SU-DHL-6 (cell line): ENCODE data around the gene RPLP1.

Experiments used
- H2AFZ ChIP-seq: fragments of 200-600 bp; sonication (generic); 2 replicates; pipeline ENCODE4 v1.6.1; 2014; ENCODE audit warnings: low read depth, mild to moderate bottlenecking, moderate library complexity, mixed read lengths, antibody characterized with exemption, low read length; ENCODE audit not compliant: severe bottlenecking
- H3F3A ChIP-seq: fragments of 200-600 bp; shearing (Covaris generic); 2 replicates; pipeline ENCODE4 v1.6.0; 2016; ENCODE audit warnings: antibody characterized with exemption, mild to moderate bottlenecking; ENCODE audit not compliant: insufficient read depth
- H3K27ac ChIP-seq: fragments of 200-600 bp; sonication (generic); 2 replicates; pipeline ENCODE4 v1.5.1; 2016; ENCODE audit warnings: low read depth, mild to moderate bottlenecking, low read length, moderate library complexity, mixed read lengths
- H3K27me3 ChIP-seq: fragments of 200-600 bp; sonication (generic), shearing (Covaris generic); 2 replicates; pipeline ENCODE4 v1.6.0; 2014; ENCODE audit warnings: mild to moderate bottlenecking, low read length
- H3K36me3 ChIP-seq: fragments of 200-600 bp; sonication (generic); 2 replicates; pipeline ENCODE4 v1.6.1; 2014; ENCODE audit warnings: mild to moderate bottlenecking, low read length, mixed read lengths
- H3K4me2 ChIP-seq: fragments of 300-600, 200-600 bp; shearing (Covaris generic), sonication (generic); 2 replicates; pipeline ENCODE4 v1.6.0; 2014; ENCODE audit warnings: low read length, low read depth, mild to moderate bottlenecking; ENCODE audit not compliant: poor library complexity, severe bottlenecking
- H3K4me3 ChIP-seq: fragments of 200-600 bp; sonication (generic); 2 replicates; pipeline ENCODE4 v1.5.1; 2014; ENCODE audit warnings: antibody characterized with exemption, low read length, mild to moderate bottlenecking, mixed read lengths; ENCODE audit not compliant: insufficient read depth, poor library complexity, severe bottlenecking
- H3K79me2 ChIP-seq: fragments of 200-600 bp; sonication (generic); 2 replicates; pipeline ENCODE4 v1.6.1; 2014; ENCODE audit warnings: mild to moderate bottlenecking, low read length, moderate library complexity; ENCODE audit not compliant: insufficient read depth
- H3K9ac ChIP-seq: fragments of 200-600 bp; sonication (generic); 2 replicates; pipeline ENCODE4 v1.7.0; 2014; ENCODE audit warnings: mild to moderate bottlenecking, low read length
- H3K9me2 ChIP-seq: fragments of 200-600 bp; sonication (generic); replicated peaks from 2 replicates; pipeline ENCODE4 v1.6.1; 2014; ENCODE audit warnings: low read length; ENCODE audit not compliant: insufficient read depth
- H3K9me3 ChIP-seq: fragments of 200-600 bp; sonication (generic); 2 replicates; pipeline ENCODE4 v1.6.1; 2014; ENCODE audit warnings: low read length, mixed read lengths; ENCODE audit not compliant: insufficient read depth
- H4K20me1 ChIP-seq: fragments of 200-600 bp; sonication (generic); 2 replicates; pipeline ENCODE4 v1.6.1; 2014; ENCODE audit warnings: low read depth, mild to moderate bottlenecking, antibody characterized with exemption, low read length, moderate library complexity, mixed read lengths
- CTCF ChIP-seq: fragments of 200-600 bp; sonication (generic); IDR thresholded peaks from one replicate; pipeline ENCODE4 v1.5.1; 2017; ENCODE audit warnings: antibody characterized with exemption, mild to moderate bottlenecking, low read length, moderate library complexity; ENCODE audit not compliant: insufficient read depth, poor library complexity, severe bottlenecking
- EZH2phosphoT487 ChIP-seq: fragments of 200-600 bp; sonication (generic), shearing (Covaris generic); conservative IDR thresholded peaks from 2 replicates; pipeline ENCODE4 v1.6.1; 2018; ENCODE audit warnings: mild to moderate bottlenecking, antibody characterized with exemption, low read length, moderate library complexity, mixed read lengths

RPLP1 gene

DNA sequence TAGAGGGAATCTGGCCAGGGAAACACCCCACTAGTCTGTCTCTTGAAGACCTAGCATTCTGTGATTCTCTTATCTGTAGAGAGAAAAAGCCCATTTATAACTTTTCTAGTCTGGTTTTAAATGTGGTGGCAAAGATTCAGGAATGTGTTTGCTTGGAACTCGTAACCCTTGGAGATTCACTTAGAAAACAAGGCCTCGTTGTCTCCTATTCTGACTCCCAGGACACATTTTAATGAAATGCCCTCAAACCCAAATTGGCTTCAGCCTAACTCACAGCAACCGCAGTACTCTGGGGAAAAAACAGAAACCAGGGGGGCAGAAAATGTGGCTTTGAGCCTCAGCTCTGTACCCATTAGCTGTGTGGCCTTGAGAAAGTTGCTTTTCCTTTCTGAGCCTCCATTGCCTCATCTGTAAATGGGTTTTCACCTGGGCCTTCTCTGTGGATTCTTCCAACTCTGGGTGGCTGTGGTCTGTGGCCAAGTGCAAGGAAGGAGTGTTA lies 36.5 kb downstream of the RPLP1 start:
- TF ChIP-seq CTCF (no peak), EZH2phosphoT487 (no peak)
- Histone ChIP-seq H3F3A (no peaks in the 10 kb centered on the region), H3K36me3 (no peaks in the 10 kb centered on the region), H3K9me2 (no peaks in the 10 kb centered on the region), H4K20me1 (no peaks in the 10 kb centered on the region), H3K4me3 (no peak overlapping the region), H3K4me2 (no peak overlapping the region), H3K79me2 (no peaks in the 10 kb centered on the region), H3K9me3 (no peaks in the 10 kb centered on the region), H3K27me3 (no peaks in the 10 kb centered on the region), H2AFZ (no peak overlapping the region), H3K27ac (no peak overlapping the region), H3K9ac (no peak overlapping the region)

DNA sequence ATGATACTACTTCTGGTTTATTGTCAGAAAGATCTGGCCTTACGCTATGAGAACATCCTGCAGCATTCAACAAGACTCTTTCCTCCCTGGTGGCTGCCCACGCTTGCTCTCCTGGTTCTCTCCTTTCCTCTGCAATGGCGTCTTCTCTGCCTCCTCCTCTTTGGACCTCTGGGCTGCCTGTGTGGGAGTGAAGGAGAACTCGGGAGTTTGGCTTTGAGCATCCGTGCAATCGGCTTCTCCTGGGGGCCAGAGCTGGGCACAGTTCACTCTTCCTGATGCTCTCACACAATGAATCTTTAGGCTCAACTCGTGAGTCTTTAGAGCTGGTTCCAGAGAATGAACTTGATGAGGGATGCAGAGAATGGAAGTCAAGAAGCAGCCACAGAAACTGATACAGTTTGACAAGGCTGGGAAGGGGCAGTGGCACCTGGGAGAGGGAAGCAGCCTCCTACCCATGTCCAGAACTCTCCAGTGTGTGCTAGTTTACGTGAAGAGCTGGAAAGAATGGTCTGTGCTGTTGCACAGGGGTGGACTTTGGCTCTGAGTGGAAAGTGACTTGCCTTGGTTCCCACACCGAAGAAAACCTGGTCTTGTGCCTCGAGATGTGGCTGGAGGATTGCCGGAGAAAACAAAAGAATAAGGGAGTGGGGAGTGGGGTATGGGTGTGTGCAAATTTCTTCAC lies 37.9 kb downstream of the RPLP1 start:
- Histone ChIP-seq H3K36me3 (no peaks in the 10 kb centered on the region), H2AFZ (no peak overlapping the region), H3K9me3 (no peaks in the 10 kb centered on the region), H4K20me1 (no peaks in the 10 kb centered on the region), H3K9me2 (no peaks in the 10 kb centered on the region), H3K4me3 (no peak overlapping the region), H3K27me3 (no peaks in the 10 kb centered on the region), H3K27ac (no peak overlapping the region), H3K79me2 (no peaks in the 10 kb centered on the region), H3K4me2 (no peak overlapping the region), H3K9ac (no peak overlapping the region), H3F3A (no peaks in the 10 kb centered on the region)
- no peak for TF ChIP-seq EZH2phosphoT487
- TF ChIP-seq CTCF, result no peak

DNA sequence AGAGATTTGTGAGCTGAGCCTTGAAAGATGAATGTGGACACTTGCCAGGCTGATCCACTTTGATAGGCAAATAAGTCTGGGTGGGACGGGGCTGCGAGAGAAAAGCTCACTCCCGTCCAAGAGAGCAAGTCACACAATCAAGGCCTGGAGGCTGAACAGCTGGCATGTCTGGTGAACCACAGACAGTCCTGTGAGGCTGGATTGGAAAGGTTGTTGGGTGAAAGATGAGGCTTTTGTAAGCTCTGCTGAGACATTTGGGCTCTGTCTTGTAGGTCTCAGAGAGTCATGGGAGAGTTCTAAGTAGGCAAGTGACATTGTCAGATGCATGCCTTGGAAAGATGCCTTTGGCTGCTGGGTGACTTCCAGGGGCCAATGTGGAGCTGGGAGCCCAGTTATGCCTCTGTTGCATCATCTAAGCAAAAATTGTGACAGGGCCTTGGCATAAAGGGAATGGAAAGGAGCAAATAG lies 38.5 kb downstream of the RPLP1 start:
- Histone ChIP-seq H3K9ac (no peak overlapping the region), H2AFZ (no peak overlapping the region), H3K79me2 (no peaks in the 10 kb centered on the region), H4K20me1 (no peaks in the 10 kb centered on the region), H3K36me3 (no peaks in the 10 kb centered on the region), H3K9me2 (no peaks in the 10 kb centered on the region), H3K27ac (no peak overlapping the region), H3K27me3 (no peaks in the 10 kb centered on the region), H3F3A (no peaks in the 10 kb centered on the region), H3K9me3 (no peaks in the 10 kb centered on the region), H3K4me3 (no peak overlapping the region), H3K4me2 (no peak overlapping the region)
- TF ChIP-seq EZH2phosphoT487, result no peak
- no peak for TF ChIP-seq CTCF
